ENCODE results near the gene RNF6. TPM values are rescaled to one million over a fixed set of nuclear protein-coding genes. Genes with fewer than 3 reads are reported as not detected.
A peak's percentile ranks its signal among the peaks of the same experiment; 100 is the strongest.
"Not testable (repeated sequence)": the region's sequence is repeated elsewhere in the genome, so short reads cannot be mapped to it uniquely, and the experiment has no call there.

The RNF6 gene
- total RNA-seq = 10 to 100 TPM; 40.7 to 44.6 TPM

- ChIA-PET CTCF (interaction anchor here (1.4 to 4.2 kb wide), 2 partner anchors 14 to 36 kb away, joined by 3 to 32 read pairs; no protein-coding TSS in a partner anchor), POLR2A (interaction anchor here (0.9 to 4.2 kb wide), 11 partner anchors 9 to 920 kb away, joined by 3 to 55 read pairs (median 5); partner anchors contain the start of genes CDK8 and NUP58)
- H3K27me3 Mint-ChIP-seq = no peaks in the 10 kb centered on the region
- peaks cover 31% of the 10 kb centered on the region for H3K36me3 Mint-ChIP-seq (ENCODE audit: low read depth)
- no peaks in the 10 kb centered on the region for H3K9me3 Mint-ChIP-seq
- peak within 1 kb of the TSS; percentile 94 for H3K4me3 Mint-ChIP-seq
- DNase-seq = peak; percentile 90
- H3K27ac Mint-ChIP-seq = peak within 1 kb of the TSS; percentile 98
- peaks cover 34% of the 10 kb centered on the region for H3K4me1 Mint-ChIP-seq
These were observed at the start of gene RNF6 for GRCh38 chr13:26221721-26222519. Gene RNF6 (minus strand): TSS chr13:26222314. CDS start chr13:26219649, 2,665 bp downstream.

GRCh38 chr13:26270707-26271106, 48.6 kb upstream of the RNF6 start:
- ChIA-PET CTCF (no interaction called here), POLR2A (no interaction called here)
- Mint-ChIP-seq H3K4me3 (no peak overlapping the region), H3K27ac (no peak overlapping the region), H3K4me1 (no peaks in the 10 kb centered on the region), H3K27me3 (no peaks in the 10 kb centered on the region), H3K36me3 (ENCODE audit: low read depth) (no peaks in the 10 kb centered on the region), H3K9me3 (no peaks in the 10 kb centered on the region)
- no peak for DNase-seq

GRCh38 chr13:26266311-26266710, 44.2 kb upstream of the RNF6 start:
- Mint-ChIP-seq H3K9me3 (no peaks in the 10 kb centered on the region), H3K4me3 (no peak overlapping the region), H3K27ac (no peak overlapping the region), H3K36me3 (ENCODE audit: low read depth) (no peaks in the 10 kb centered on the region), H3K4me1 (no peaks in the 10 kb centered on the region), H3K27me3 (no peaks in the 10 kb centered on the region)
- no peak for DNase-seq
- ChIA-PET POLR2A (no interaction called here), CTCF (no interaction called here)

- DNase-seq = no peak
- no peak overlapping the region for H3K27ac Mint-ChIP-seq
- H3K36me3 Mint-ChIP-seq (ENCODE audit: low read depth) = no peaks in the 10 kb centered on the region
- POLR2A ChIA-PET = no interaction called here
- no peaks in the 10 kb centered on the region for H3K9me3 Mint-ChIP-seq
- H3K4me1 Mint-ChIP-seq = peaks cover 2% of the 10 kb centered on the region
- no peak overlapping the region for H3K4me3 Mint-ChIP-seq
- CTCF ChIA-PET = no interaction called here
- H3K27me3 Mint-ChIP-seq = no peaks in the 10 kb centered on the region
These were observed 40.0 kb upstream of the RNF6 start for GRCh38 chr13:26262156-26262555.

GRCh38 chr13:26259634-26260033, 37.5 kb upstream of the RNF6 start:
- Mint-ChIP-seq H3K4me3 (no peak overlapping the region), H3K27ac (no peak overlapping the region), H3K36me3 (ENCODE audit: low read depth) (no peaks in the 10 kb centered on the region), H3K4me1 (peaks cover 19% of the 10 kb centered on the region), H3K27me3 (no peaks in the 10 kb centered on the region), H3K9me3 (no peaks in the 10 kb centered on the region)
- POLR2A ChIA-PET = no interaction called here
- DNase-seq = no peak
- CTCF ChIA-PET = no interaction called here

- Mint-ChIP-seq H3K4me1 (peaks cover 26% of the 10 kb centered on the region), H3K36me3 (ENCODE audit: low read depth) (no peaks in the 10 kb centered on the region), H3K27me3 (no peaks in the 10 kb centered on the region), H3K9me3 (no peaks in the 10 kb centered on the region), H3K27ac (no peak overlapping the region), H3K4me3 (no peak overlapping the region)
- DNase-seq = no peak
- ChIA-PET POLR2A (interaction anchor here (5.2 kb wide), 1 partner anchor 35 kb away, joined by 43 read pairs; the partner anchor contains the start of gene RNF6), CTCF (interaction anchor here (1.7 to 2.9 kb wide), 2 partner anchors 72 to 240 kb away, joined by 4 to 9 read pairs; no protein-coding TSS in a partner anchor)
These were observed 34.9 kb upstream of the RNF6 start for GRCh38 chr13:26257049-26257448.

GRCh38 chr13:26255691-26256277, 33.7 kb upstream of the RNF6 start:
- Mint-ChIP-seq H3K27ac (no peak overlapping the region), H3K9me3 (no peaks in the 10 kb centered on the region), H3K4me1 (peaks cover 26% of the 10 kb centered on the region), H3K4me3 (no peak overlapping the region), H3K36me3 (ENCODE audit: low read depth) (no peaks in the 10 kb centered on the region), H3K27me3 (no peaks in the 10 kb centered on the region)
- ChIA-PET CTCF (interaction anchor here (1.0 to 2.9 kb wide), 2 partner anchors 45 to 71 kb away, joined by 3 to 9 read pairs; no protein-coding TSS in a partner anchor), POLR2A (interaction anchor here (1.2 to 5.2 kb wide), 2 partner anchors 34 to 69 kb away, joined by 4 to 43 read pairs; partner anchors contain the start of gene RNF6)
- no peak for DNase-seq

GRCh38 chr13:26255115-26255514, 33.0 kb upstream of the RNF6 start:
- Mint-ChIP-seq H3K9me3 (no peaks in the 10 kb centered on the region), H3K27ac (peak overlapping the region; percentile 41), H3K27me3 (no peaks in the 10 kb centered on the region), H3K4me3 (peak overlapping the region; percentile 85), H3K4me1 (peaks cover 26% of the 10 kb centered on the region), H3K36me3 (ENCODE audit: low read depth) (no peaks in the 10 kb centered on the region)
- no peak for DNase-seq
- ChIA-PET CTCF (interaction anchor here (2.9 kb wide), 1 partner anchor 70 kb away, joined by 9 read pairs; no protein-coding TSS in a partner anchor), POLR2A (interaction anchor here (1.4 to 5.2 kb wide), 2 partner anchors 33 to 69 kb away, joined by 4 to 43 read pairs; partner anchors contain the start of gene RNF6)

GRCh38 chr13:26254583-26255111, 32.5 kb upstream of the RNF6 start:
- peak overlapping the region; percentile 41 for H3K27ac Mint-ChIP-seq
- CTCF ChIA-PET = interaction anchor here (2.9 kb wide), 1 partner anchor 70 kb away, joined by 9 read pairs; no protein-coding TSS in a partner anchor
- peak overlapping the region; percentile 85 for H3K4me3 Mint-ChIP-seq
- H3K27me3 Mint-ChIP-seq = no peaks in the 10 kb centered on the region
- DNase-seq = peak; percentile 70
- peaks cover 26% of the 10 kb centered on the region for H3K4me1 Mint-ChIP-seq
- no peaks in the 10 kb centered on the region for H3K9me3 Mint-ChIP-seq
- H3K36me3 Mint-ChIP-seq (ENCODE audit: low read depth) = no peaks in the 10 kb centered on the region
- POLR2A ChIA-PET = interaction anchor here (1.4 to 5.2 kb wide), 2 partner anchors 33 to 68 kb away, joined by 4 to 43 read pairs; partner anchors contain the start of gene RNF6

GRCh38 chr13:26253787-26254582, 31.9 kb upstream of the RNF6 start, which contains the start of gene CDK8:
Gene CDK8 (plus strand): TSS chr13:26254129. CDS start chr13:26254642, 513 bp downstream.
- H3K4me3 Mint-ChIP-seq = peak within 1 kb of the TSS; percentile 85
- no peaks in the 10 kb centered on the region for H3K36me3 Mint-ChIP-seq (ENCODE audit: low read depth)
- peak within 1 kb of the TSS; percentile 78 for H3K27ac Mint-ChIP-seq
- peaks cover 26% of the 10 kb centered on the region for H3K4me1 Mint-ChIP-seq
- ChIA-PET POLR2A (interaction anchor here (1.1 to 5.2 kb wide), 4 partner anchors 18 to 68 kb away, joined by 3 to 43 read pairs (median 4); partner anchors contain the start of gene RNF6), CTCF (interaction anchor here (3.7 kb wide), 1 partner anchor 69 kb away, joined by 13 read pairs; no protein-coding TSS in a partner anchor)
- DNase-seq = peak; percentile 88
- H3K27me3 Mint-ChIP-seq = no peaks in the 10 kb centered on the region
- no peaks in the 10 kb centered on the region for H3K9me3 Mint-ChIP-seq

GRCh38 chr13:26253262-26253786, 31.2 kb upstream of the RNF6 start:
- no peak for DNase-seq
- CTCF ChIA-PET = interaction anchor here (0.6 to 3.7 kb wide), 2 partner anchors 68 to 1554 kb away, joined by 3 to 13 read pairs; no protein-coding TSS in a partner anchor
- Mint-ChIP-seq H3K4me3 (peak overlapping the region; percentile 85), H3K27ac (no peak overlapping the region), H3K9me3 (no peaks in the 10 kb centered on the region), H3K27me3 (no peaks in the 10 kb centered on the region), H3K36me3 (ENCODE audit: low read depth) (no peaks in the 10 kb centered on the region), H3K4me1 (peaks cover 26% of the 10 kb centered on the region)
- POLR2A ChIA-PET = interaction anchor here (1.1 to 5.2 kb wide), 3 partner anchors 19 to 67 kb away, joined by 3 to 43 read pairs (median 4); partner anchors contain the start of gene RNF6

- not testable (repeated sequence) for H3K27me3 Mint-ChIP-seq; H3K4me3 Mint-ChIP-seq; H3K36me3 Mint-ChIP-seq (ENCODE audit: low read depth); H3K27ac Mint-ChIP-seq; H3K9me3 Mint-ChIP-seq; DNase-seq
- ChIA-PET CTCF (interaction anchor here (0.7 to 3.7 kb wide), 2 partner anchors 67 to 1577 kb away, joined by 3 to 13 read pairs; no protein-coding TSS in a partner anchor), POLR2A (interaction anchor here (1.3 kb wide), 1 partner anchor 30 kb away, joined by 4 read pairs; the partner anchor contains the start of gene RNF6)
- peaks cover 25% of the 10 kb centered on the region for H3K4me1 Mint-ChIP-seq
These were observed 29.9 kb upstream of the RNF6 start for GRCh38 chr13:26252006-26252405.

Data from activated CD4-positive, alpha-beta memory T cell treated with anti-CD3 and anti-CD28 coated beads, Interleukin-2, amount 10 ng/mL, durations not matched to agents 7 days and 5 days (primary cell).